HepG2 (cell line): Measurements from ENCODE around the gene ANKS3. TPM values are rescaled to one million over a fixed set of nuclear protein-coding genes. Genes with fewer than 3 reads are reported as not detected.
A peak's percentile ranks its signal among the peaks of the same experiment; 100 is the strongest.

ENCODE experiments used
- GMEB2 ChIP-seq: IDR thresholded peaks from 2 replicates; pipeline ENCODE4 v1.6.1; 2016; ENCODE audit warnings: missing biosample characterization, missing genetic modification reagents, low read depth
- KDM6A ChIP-seq: IDR thresholded peaks from 2 replicates; pipeline ENCODE4 v1.6.1; 2016; ENCODE audit warnings: low read depth
- KMT2A ChIP-seq: sonication (generic); formaldehyde crosslinking; IDR thresholded peaks from 2 replicates; pipeline ENCODE4 v1.4.0; 2020; ENCODE audit warnings: missing genetic modification reagents
- MED1 ChIP-seq: sonication (generic); formaldehyde crosslinking; IDR thresholded peaks from 2 replicates; pipeline ENCODE4 v1.4.0; 2020; ENCODE audit warnings: missing genetic modification reagents
- MNT ChIP-seq: fragments of 450-650 bp; IDR thresholded peaks from 2 replicates; pipeline ENCODE4 v1.6.1; 2016
- MXD3 ChIP-seq: IDR thresholded peaks from 2 replicates; pipeline ENCODE4 v1.6.1; 2016; ENCODE audit warnings: mild to moderate bottlenecking, missing biosample characterization, missing genetic modification reagents
- NCOA2 ChIP-seq: sonication (generic); formaldehyde crosslinking; IDR thresholded peaks from 2 replicates; pipeline ENCODE4 v1.8.0; 2022; ENCODE audit warnings: inconsistent platforms
- PITX1 ChIP-seq: sonication (generic); formaldehyde crosslinking; IDR thresholded peaks from 2 replicates; pipeline ENCODE4 v1.5.1; 2020; ENCODE audit warnings: mild to moderate bottlenecking, missing genetic modification reagents
- TAF1 ChIP-seq: sonication (generic); formaldehyde crosslinking; IDR thresholded peaks from 2 replicates; pipeline ENCODE4 v1.4.0; 2020; ENCODE audit warnings: missing genetic modification reagents
- ZNF143 ChIP-seq: sonication (generic); formaldehyde crosslinking; IDR thresholded peaks from 2 replicates; pipeline ENCODE4 v1.4.0; 2020; ENCODE audit warnings: missing genetic modification reagents
- ZNF639 ChIP-seq: conservative IDR thresholded peaks from 2 replicates; pipeline ENCODE4 v1.6.1; 2018; ENCODE audit warnings: missing genetic modification reagents
- ZNF781 ChIP-seq: sonication (generic); formaldehyde crosslinking; IDR thresholded peaks from 2 replicates; pipeline ENCODE4 v1.5.1; 2020; ENCODE audit warnings: borderline replicate concordance, mild to moderate bottlenecking, missing genetic modification reagents; ENCODE audit errors: not compliant biosample characterization
- polyA plus RNA-seq, 8 experiments: library from polyadenylated mRNA; depleted of rRNA in 3 of 8; stranded (reverse) in 7 of 8; unstranded in 1 of 8; fragments of >200 nt; fragmentation: Illumina TruSeq in 4 of 8; extraction: Trizol in 4 of 8; gene quantifications; 2 replicates each; pipeline versions ENCODE4 v1.2.1 to v1.2.3, GENCODE V29; 2011 to 2016; ENCODE audit warnings: low read depth in 4 of 8, missing spikeins in 1 of 8, mixed read lengths in 1 of 8; ENCODE audit not compliant: insufficient read depth in 1 of 8
- total RNA-seq, 5 experiments: library from RNA; depleted of rRNA; stranded (reverse); fragments of >200 nt; fragmentation: Illumina TruSeq; extraction: Trizol; gene quantifications; 2 replicates each; pipeline ENCODE4 v1.2.3, GENCODE V29; 2016; ENCODE audit warnings: low read depth in 1 of 5
- TF ChIP-seq, protein P1 (sequence below): sonication (generic); formaldehyde crosslinking; IDR thresholded peaks from 2 replicates; pipeline ENCODE4 v1.4.0; 2020; ENCODE audit warnings: mild to moderate bottlenecking, missing genetic modification reagents
- TF ChIP-seq, protein P2 (sequence below): sonication (generic); formaldehyde crosslinking; IDR thresholded peaks from 2 replicates; pipeline ENCODE4 v1.4.0; 2020; ENCODE audit warnings: missing genetic modification reagents
- TF ChIP-seq, protein P3 (sequence below): sonication (generic); formaldehyde crosslinking; IDR thresholded peaks from 2 replicates; pipeline ENCODE4 v1.4.0; 2020; ENCODE audit warnings: missing genetic modification reagents, mild to moderate bottlenecking, borderline replicate concordance

Gene ANKS3
- total and polyA plus RNA-seq, 2 of the 13 experiments (the other 11 are each of a cell fraction or from before 2014, with no cell fraction given): 11.4 to 15.9 TPM

- peak; percentile 70; the same call in 1 of the 2 replicates for TF ChIP-seq MED1 (CRISPR knock-in tag)
- TF ChIP-seq ZNF639 (CRISPR knock-in tag): no peak; the same call in 1 of the 2 replicates
- peak; percentile 58; the same call in 1 of the 2 replicates for TF ChIP-seq GMEB2 (CRISPR knock-in tag)
- peak; percentile 41 for TF ChIP-seq MNT
- TF ChIP-seq, protein P1, sequence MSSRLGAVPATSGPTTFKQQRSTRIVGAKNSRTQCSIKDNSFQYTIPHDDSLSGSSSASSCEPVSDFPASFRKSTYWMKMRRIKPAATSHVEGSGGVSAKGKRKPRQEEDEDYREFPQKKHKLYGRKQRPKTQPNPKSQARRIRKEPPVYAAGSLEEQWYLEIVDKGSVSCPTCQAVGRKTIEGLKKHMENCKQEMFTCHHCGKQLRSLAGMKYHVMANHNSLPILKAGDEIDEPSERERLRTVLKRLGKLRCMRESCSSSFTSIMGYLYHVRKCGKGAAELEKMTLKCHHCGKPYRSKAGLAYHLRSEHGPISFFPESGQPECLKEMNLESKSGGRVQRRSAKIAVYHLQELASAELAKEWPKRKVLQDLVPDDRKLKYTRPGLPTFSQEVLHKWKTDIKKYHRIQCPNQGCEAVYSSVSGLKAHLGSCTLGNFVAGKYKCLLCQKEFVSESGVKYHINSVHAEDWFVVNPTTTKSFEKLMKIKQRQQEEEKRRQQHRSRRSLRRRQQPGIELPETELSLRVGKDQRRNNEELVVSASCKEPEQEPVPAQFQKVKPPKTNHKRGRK (CRISPR knock-in tag): no peak
- peak; percentile 50; the same call in 1 of the 2 replicates for TF ChIP-seq PITX1 (CRISPR knock-in tag)
- peak; percentile 44; the same call in 1 of the 2 replicates for TF ChIP-seq NCOA2 (CRISPR knock-in tag)
- TF ChIP-seq, protein P2, sequence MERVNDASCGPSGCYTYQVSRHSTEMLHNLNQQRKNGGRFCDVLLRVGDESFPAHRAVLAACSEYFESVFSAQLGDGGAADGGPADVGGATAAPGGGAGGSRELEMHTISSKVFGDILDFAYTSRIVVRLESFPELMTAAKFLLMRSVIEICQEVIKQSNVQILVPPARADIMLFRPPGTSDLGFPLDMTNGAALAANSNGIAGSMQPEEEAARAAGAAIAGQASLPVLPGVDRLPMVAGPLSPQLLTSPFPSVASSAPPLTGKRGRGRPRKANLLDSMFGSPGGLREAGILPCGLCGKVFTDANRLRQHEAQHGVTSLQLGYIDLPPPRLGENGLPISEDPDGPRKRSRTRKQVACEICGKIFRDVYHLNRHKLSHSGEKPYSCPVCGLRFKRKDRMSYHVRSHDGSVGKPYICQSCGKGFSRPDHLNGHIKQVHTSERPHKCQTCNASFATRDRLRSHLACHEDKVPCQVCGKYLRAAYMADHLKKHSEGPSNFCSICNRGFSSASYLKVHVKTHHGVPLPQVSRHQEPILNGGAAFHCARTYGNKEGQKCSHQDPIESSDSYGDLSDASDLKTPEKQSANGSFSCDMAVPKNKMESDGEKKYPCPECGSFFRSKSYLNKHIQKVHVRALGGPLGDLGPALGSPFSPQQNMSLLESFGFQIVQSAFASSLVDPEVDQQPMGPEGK (CRISPR knock-in tag): peak; percentile 13; the same call in 1 of the 2 replicates
- 0 out of 2 replicates have a peak, but pooled peaks have one; percentile 31 for TF ChIP-seq MXD3 (CRISPR knock-in tag)
- TF ChIP-seq KDM6A (CRISPR knock-in tag): no peak
- TF ChIP-seq ZNF781: peak; percentile 39
- TF ChIP-seq TAF1: peak; percentile 87
- peak; percentile 96 for TF ChIP-seq ZNF143 (CRISPR knock-in tag)
- TF ChIP-seq KMT2A: peak; percentile 34; the same call in 1 of the 2 replicates
- TF ChIP-seq, protein P3, sequence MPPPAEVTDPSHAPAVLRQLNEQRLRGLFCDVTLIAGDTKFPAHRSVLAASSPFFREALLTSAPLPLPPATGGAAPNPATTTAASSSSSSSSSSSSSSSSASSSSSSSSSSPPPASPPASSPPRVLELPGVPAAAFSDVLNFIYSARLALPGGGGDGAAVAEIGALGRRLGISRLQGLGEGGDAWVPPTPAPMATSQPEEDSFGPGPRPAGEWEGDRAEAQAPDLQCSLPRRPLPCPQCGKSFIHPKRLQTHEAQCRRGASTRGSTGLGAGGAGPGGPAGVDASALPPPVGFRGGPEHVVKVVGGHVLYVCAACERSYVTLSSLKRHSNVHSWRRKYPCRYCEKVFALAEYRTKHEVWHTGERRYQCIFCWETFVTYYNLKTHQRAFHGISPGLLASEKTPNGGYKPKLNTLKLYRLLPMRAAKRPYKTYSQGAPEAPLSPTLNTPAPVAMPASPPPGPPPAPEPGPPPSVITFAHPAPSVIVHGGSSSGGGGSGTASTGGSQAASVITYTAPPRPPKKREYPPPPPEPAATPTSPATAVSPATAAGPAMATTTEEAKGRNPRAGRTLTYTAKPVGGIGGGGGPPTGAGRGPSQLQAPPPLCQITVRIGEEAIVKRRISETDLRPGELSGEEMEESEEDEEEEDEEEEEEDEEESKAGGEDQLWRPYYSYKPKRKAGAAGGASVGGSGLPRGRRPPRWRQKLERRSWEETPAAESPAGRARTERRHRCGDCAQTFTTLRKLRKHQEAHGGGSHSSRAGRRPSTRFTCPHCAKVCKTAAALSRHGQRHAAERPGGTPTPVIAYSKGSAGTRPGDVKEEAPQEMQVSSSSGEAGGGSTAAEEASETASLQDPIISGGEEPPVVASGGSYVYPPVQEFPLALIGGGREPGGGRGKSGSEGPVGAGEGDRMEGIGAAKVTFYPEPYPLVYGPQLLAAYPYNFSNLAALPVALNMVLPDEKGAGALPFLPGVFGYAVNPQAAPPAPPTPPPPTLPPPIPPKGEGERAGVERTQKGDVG (CRISPR knock-in tag): no peak
These were observed 34.7 kb upstream of the ANKS3 start (continued) for GRCh38 chr16:4768549-4769305.
